ENCODE results near the gene KCNMA1. TPM values are rescaled to one million over a fixed set of nuclear protein-coding genes. Genes with fewer than 3 reads are reported as not detected.

Gene KCNMA1
- total and polyA plus RNA-seq, 4 experiments from 2014 or later, result 0.26 TPM; not detected in 3

- Histone ChIP-seq H3K36me3 (ENCODE audit: insufficient read depth, low read length) (no peaks in the 10 kb centered on the region), H3K9me3 (ENCODE audit: control insufficient read depth in 1 of 2, low read length in 2 of 2) (no peaks in the 10 kb centered on the region), H3K4me3 (ENCODE audit: low read length in 2 of 2) (no peak overlapping the region), H3K27ac (ENCODE audit: low read depth, low read length) (no peak overlapping the region), H3K27me3 (ENCODE audit: insufficient read depth, low read length) (no peaks in the 10 kb centered on the region), H3K4me1 (ENCODE audit: insufficient read depth, low read length) (no peaks in the 10 kb centered on the region)
- Mint-ChIP-seq H3K4me1 (no peaks in the 10 kb centered on the region), H3K27ac (no peak overlapping the region), H3K4me3 (no peak overlapping the region), H3K9me3 (peaks cover 0 to 4% (median 0%) of the 10 kb centered on the region in 8 donors), H3K36me3 (no peaks in the 10 kb centered on the region), H3K27me3 (peaks cover 0 to 2% of the 10 kb centered on the region in 2 donors)
- DNase-seq, result no peak
- intact Hi-C loops (cut with micrococcal nuclease), result no loop called here
- POLR2A ChIA-PET (ENCODE audit: partially characterized antibody), result no interaction called here
- CTCF ChIA-PET (ENCODE audit: partially characterized antibody), result no interaction called here
These were observed 560.2 kb downstream of the KCNMA1 start for GRCh38 chr10:77077316-77077945.

GRCh38 chr10:77075926-77076325 is 561.7 kb downstream of the KCNMA1 start:
- Mint-ChIP-seq H3K36me3 (no peaks in the 10 kb centered on the region), H3K27ac (no peak overlapping the region), H3K4me1 (no peaks in the 10 kb centered on the region), H3K9me3 (no peaks in the 10 kb centered on the region), H3K4me3 (no peak overlapping the region), H3K27me3 (peaks cover 0 to 2% of the 10 kb centered on the region in 2 donors)
- Histone ChIP-seq H3K4me1 (ENCODE audit: insufficient read depth, low read length) (no peaks in the 10 kb centered on the region), H3K4me3 (ENCODE audit: low read length in 2 of 2) (no peak overlapping the region), H3K27me3 (ENCODE audit: insufficient read depth, low read length) (no peaks in the 10 kb centered on the region), H3K27ac (ENCODE audit: low read depth, low read length) (no peak overlapping the region), H3K36me3 (ENCODE audit: insufficient read depth, low read length) (no peaks in the 10 kb centered on the region), H3K9me3 (ENCODE audit: control insufficient read depth in 1 of 2, low read length in 2 of 2) (no peaks in the 10 kb centered on the region)
- no peak for DNase-seq
- ChIA-PET CTCF (ENCODE audit: partially characterized antibody) (no interaction called here), POLR2A (ENCODE audit: partially characterized antibody) (no interaction called here)
- intact Hi-C loops (cut with micrococcal nuclease), result no loop called here

- POLR2A ChIA-PET (ENCODE audit: partially characterized antibody), result no interaction called here
- intact Hi-C loops (cut with micrococcal nuclease), result no loop called here
- Histone ChIP-seq H3K4me1 (ENCODE audit: insufficient read depth, low read length) (no peaks in the 10 kb centered on the region), H3K9me3 (ENCODE audit: control insufficient read depth in 1 of 2, low read length in 2 of 2) (no peaks in the 10 kb centered on the region), H3K27ac (ENCODE audit: low read depth, low read length) (no peak overlapping the region), H3K36me3 (ENCODE audit: insufficient read depth, low read length) (no peaks in the 10 kb centered on the region), H3K27me3 (ENCODE audit: insufficient read depth, low read length) (no peaks in the 10 kb centered on the region), H3K4me3 (ENCODE audit: low read length in 2 of 2) (no peak overlapping the region)
- Mint-ChIP-seq H3K9me3 (no peaks in the 10 kb centered on the region), H3K4me1 (no peaks in the 10 kb centered on the region), H3K27ac (no peak overlapping the region), H3K27me3 (peaks cover 0 to 2% of the 10 kb centered on the region in 2 donors), H3K36me3 (no peaks in the 10 kb centered on the region), H3K4me3 (no peak overlapping the region)
- no peak for DNase-seq
- CTCF ChIA-PET (ENCODE audit: partially characterized antibody), result no interaction called here
These were observed 563.4 kb downstream of the KCNMA1 start for GRCh38 chr10:77074104-77074624.

- ChIA-PET POLR2A (ENCODE audit: partially characterized antibody) (no interaction called here), CTCF (ENCODE audit: partially characterized antibody) (no interaction called here)
- no peak overlapping the region for H3K4me3 ChIP-seq (ENCODE audit: low read length in 2 of 2)
- Mint-ChIP-seq H3K9me3 (no peaks in the 10 kb centered on the region), H3K27me3 (peaks cover 0 to 2% of the 10 kb centered on the region in 2 donors), H3K27ac (no peak overlapping the region), H3K4me3 (no peak overlapping the region), H3K36me3 (no peaks in the 10 kb centered on the region), H3K4me1 (no peaks in the 10 kb centered on the region)
- H3K36me3 ChIP-seq (ENCODE audit: insufficient read depth, low read length), result no peaks in the 10 kb centered on the region
- no peaks in the 10 kb centered on the region for H3K4me1 ChIP-seq (ENCODE audit: insufficient read depth, low read length)
- no peak overlapping the region for H3K27ac ChIP-seq (ENCODE audit: low read depth, low read length)
- intact Hi-C loops (cut with micrococcal nuclease), result no loop called here
- H3K9me3 ChIP-seq (ENCODE audit: control insufficient read depth in 1 of 2, low read length in 2 of 2), result no peaks in the 10 kb centered on the region
- DNase-seq, result no peak
- H3K27me3 ChIP-seq (ENCODE audit: insufficient read depth, low read length), result no peaks in the 10 kb centered on the region
These were observed 564.0 kb downstream of the KCNMA1 start for GRCh38 chr10:77073663-77073960.

- Mint-ChIP-seq H3K9me3 (no peaks in the 10 kb centered on the region), H3K27me3 (peaks cover 0 to 2% of the 10 kb centered on the region in 2 donors), H3K4me3 (no peak overlapping the region), H3K36me3 (no peaks in the 10 kb centered on the region), H3K27ac (no peak overlapping the region), H3K4me1 (no peaks in the 10 kb centered on the region)
- no peak for DNase-seq
- no peaks in the 10 kb centered on the region for H3K36me3 ChIP-seq (ENCODE audit: insufficient read depth, low read length)
- ChIA-PET POLR2A (ENCODE audit: partially characterized antibody) (no interaction called here), CTCF (ENCODE audit: partially characterized antibody) (no interaction called here)
- intact Hi-C loops (cut with micrococcal nuclease), result no loop called here
- no peak overlapping the region for H3K27ac ChIP-seq (ENCODE audit: low read depth, low read length)
- H3K27me3 ChIP-seq (ENCODE audit: insufficient read depth, low read length), result no peaks in the 10 kb centered on the region
- no peak overlapping the region for H3K4me3 ChIP-seq (ENCODE audit: low read length in 2 of 2)
- no peaks in the 10 kb centered on the region for H3K9me3 ChIP-seq (ENCODE audit: control insufficient read depth in 1 of 2, low read length in 2 of 2)
- no peaks in the 10 kb centered on the region for H3K4me1 ChIP-seq (ENCODE audit: insufficient read depth, low read length)
These were observed 564.6 kb downstream of the KCNMA1 start for GRCh38 chr10:77072836-77073662.

GRCh38 chr10:77072361-77072835 is 565.2 kb downstream of the KCNMA1 start:
- Mint-ChIP-seq H3K36me3 (no peaks in the 10 kb centered on the region), H3K9me3 (no peaks in the 10 kb centered on the region), H3K4me1 (no peaks in the 10 kb centered on the region), H3K27ac (no peak overlapping the region), H3K27me3 (peaks cover 0 to 2% of the 10 kb centered on the region in 2 donors), H3K4me3 (no peak overlapping the region)
- Histone ChIP-seq H3K4me1 (ENCODE audit: insufficient read depth, low read length) (no peaks in the 10 kb centered on the region), H3K4me3 (ENCODE audit: low read length in 2 of 2) (no peak overlapping the region), H3K9me3 (ENCODE audit: control insufficient read depth in 1 of 2, low read length in 2 of 2) (no peaks in the 10 kb centered on the region), H3K27ac (ENCODE audit: low read depth, low read length) (no peak overlapping the region), H3K27me3 (ENCODE audit: insufficient read depth, low read length) (no peaks in the 10 kb centered on the region), H3K36me3 (ENCODE audit: insufficient read depth, low read length) (no peaks in the 10 kb centered on the region)
- ChIA-PET POLR2A (ENCODE audit: partially characterized antibody) (no interaction called here), CTCF (ENCODE audit: partially characterized antibody) (no interaction called here)
- no peak for DNase-seq
- intact Hi-C loops (cut with micrococcal nuclease), result no loop called here

GRCh38 chr10:77071956-77072355 is 565.7 kb downstream of the KCNMA1 start:
- CTCF ChIA-PET (ENCODE audit: partially characterized antibody), result no interaction called here
- H3K4me1 ChIP-seq (ENCODE audit: insufficient read depth, low read length), result no peaks in the 10 kb centered on the region
- Mint-ChIP-seq H3K4me3 (no peak overlapping the region), H3K27ac (no peak overlapping the region), H3K27me3 (peaks cover 0 to 2% of the 10 kb centered on the region in 2 donors), H3K36me3 (no peaks in the 10 kb centered on the region), H3K4me1 (no peaks in the 10 kb centered on the region), H3K9me3 (no peaks in the 10 kb centered on the region)
- H3K27ac ChIP-seq (ENCODE audit: low read depth, low read length), result no peak overlapping the region
- no peaks in the 10 kb centered on the region for H3K36me3 ChIP-seq (ENCODE audit: insufficient read depth, low read length)
- H3K27me3 ChIP-seq (ENCODE audit: insufficient read depth, low read length), result no peaks in the 10 kb centered on the region
- H3K9me3 ChIP-seq (ENCODE audit: control insufficient read depth in 1 of 2, low read length in 2 of 2), result no peaks in the 10 kb centered on the region
- POLR2A ChIA-PET (ENCODE audit: partially characterized antibody), result no interaction called here
- no peak for DNase-seq
- no peak overlapping the region for H3K4me3 ChIP-seq (ENCODE audit: low read length in 2 of 2)
- intact Hi-C loops (cut with micrococcal nuclease), result no loop called here

Measured in CD4-positive, alpha-beta memory T cell (primary cell).